AG09319 (cell line): ENCODE results near the gene RNF31.

ENCODE experiments used
- DNase-seq: peaks from one replicate; pipeline ENCODE4 v3.0.0-alpha.2; 2010; ENCODE audit warnings: low read depth; ENCODE audit errors: extremely low read depth
- CTCF ChIP-seq: IDR thresholded peaks from 2 replicates; pipeline ENCODE4 v1.5.1; 2011; ENCODE audit warnings: low read depth, mild to moderate bottlenecking, inconsistent platforms, low read length, moderate library complexity

RNF31 gene

DNA sequence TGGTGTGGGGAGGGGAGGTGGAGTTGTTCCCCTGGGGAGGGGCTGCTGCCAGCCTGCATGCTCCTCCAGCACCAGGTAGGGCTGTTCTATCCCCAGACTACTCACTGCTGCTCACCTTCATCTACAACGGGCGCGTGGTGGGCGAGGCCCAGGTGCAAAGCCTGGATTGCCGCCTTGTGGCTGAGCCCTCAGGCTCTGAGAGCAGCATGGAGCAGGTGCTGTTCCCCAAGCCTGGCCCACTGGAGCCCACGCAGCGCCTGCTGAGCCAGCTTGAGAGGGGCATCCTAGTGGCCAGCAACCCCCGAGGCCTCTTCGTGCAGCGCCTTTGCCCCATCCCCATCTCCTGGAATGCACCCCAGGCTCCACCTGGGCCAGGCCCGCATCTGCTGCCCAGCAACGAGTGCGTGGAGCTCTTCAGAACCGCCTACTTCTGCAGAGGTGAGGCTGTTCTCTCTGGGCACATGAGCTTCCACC is 17.3 kb downstream of the RNF31 start:
- no peak for DNase-seq
- TF ChIP-seq CTCF = no peak

DNA sequence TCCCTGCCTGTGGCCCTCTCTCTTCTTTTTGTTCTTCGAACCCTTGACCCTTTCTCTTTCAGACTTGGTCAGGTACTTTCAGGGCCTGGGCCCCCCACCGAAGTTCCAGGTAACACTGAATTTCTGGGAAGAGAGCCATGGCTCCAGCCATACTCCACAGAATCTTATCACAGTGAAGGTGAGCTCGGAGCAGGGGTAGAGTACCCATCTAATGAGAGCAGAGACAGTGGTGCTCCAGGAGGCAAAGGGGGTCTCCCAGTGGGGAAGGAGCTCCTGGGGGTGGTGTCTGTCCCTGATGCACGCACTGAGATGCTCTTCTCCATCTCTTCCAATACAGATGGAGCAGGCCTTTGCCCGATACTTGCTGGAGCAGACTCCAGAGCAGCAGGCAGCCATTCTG is 18.5 kb downstream of the RNF31 start:
- no peak for TF ChIP-seq CTCF
- DNase-seq = no peak

DNA sequence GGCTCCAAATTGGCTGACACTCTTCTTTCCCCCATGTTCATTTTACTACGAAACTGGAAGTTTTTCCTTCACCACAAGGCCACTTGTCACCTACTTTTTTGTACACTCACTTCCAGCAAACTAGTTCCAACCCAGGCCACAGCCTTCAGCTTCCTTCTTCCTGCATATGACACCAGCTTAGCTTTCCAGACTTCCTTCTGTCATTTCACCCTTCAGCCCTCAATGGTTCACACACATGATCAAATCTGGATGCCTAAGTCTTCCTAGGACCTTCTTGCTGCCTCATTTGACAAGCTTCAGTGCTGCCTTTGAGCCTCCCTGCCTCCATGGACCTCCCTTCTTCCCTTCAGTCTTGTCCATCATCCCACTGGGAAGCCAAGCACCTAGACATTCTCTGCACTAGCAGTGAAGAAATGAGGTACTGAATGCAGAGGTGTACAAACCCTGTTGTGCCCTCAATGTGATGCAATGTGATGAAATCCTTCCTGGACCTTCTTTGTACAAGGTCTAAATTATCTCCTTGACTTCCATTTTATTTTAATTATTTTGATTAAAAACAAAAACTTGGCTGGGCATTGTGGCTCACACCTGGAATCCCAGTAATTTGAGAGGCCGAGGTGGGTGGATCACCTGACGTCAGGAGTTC is 20.3 kb downstream of the RNF31 start:
- no peak for TF ChIP-seq CTCF
- no peak for DNase-seq

DNA sequence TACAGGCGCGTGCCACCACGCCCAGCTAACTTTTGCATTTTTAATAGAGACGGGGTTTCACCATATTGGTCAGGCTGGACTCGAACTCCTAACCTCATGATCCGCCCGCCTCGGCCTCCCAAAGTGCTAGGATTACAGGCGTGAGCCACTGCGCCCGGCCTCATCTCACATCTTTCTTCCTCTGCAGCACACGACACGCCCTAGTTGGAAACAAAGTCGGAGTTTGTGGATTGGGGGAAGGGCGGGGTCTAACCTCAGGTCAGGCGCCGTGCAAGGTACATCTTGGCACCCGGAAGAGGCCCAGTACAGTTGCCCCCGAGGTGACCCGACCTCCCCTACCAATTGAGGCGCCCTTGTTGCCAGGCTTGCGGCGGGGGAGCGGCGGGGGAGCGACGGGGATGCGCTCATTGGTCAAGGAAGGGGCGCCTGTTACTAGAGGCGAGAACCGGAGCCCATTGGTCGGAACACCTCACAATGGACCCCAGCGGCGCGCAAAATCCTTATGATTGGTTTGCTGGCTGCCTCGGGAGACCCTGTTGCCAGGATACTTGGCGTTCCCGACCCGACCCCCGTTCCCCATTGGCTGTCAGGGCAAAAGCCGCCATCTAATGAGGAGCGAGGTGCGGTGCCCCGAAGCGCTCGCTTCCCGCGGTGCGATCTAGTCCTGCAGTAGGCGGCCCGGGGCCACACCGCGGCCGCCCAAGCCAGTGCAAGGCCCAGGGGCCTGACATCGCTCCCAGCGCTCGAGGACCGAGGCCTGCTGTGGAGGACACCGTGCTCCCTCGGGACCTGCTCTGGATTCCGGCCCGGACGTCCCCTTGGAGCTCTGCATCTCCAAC is 24.3 kb downstream of the RNF31 start, which contains the start of gene REC8:
REC8 (plus strand) TSS at position 659 of the 839 bp plus-strand sequence. CDS start 473 bp downstream, outside the sequence.
- DNase-seq = no peak
- no peak for TF ChIP-seq CTCF

- DNase-seq = no peak
- no peak for TF ChIP-seq CTCF
Observed at GRCh38 chr14:24172261-24172860, 25.1 kb downstream of the RNF31 start.

- no peak for TF ChIP-seq CTCF
- no peak for DNase-seq
Observed at GRCh38 chr14:24172871-24173281, 25.6 kb downstream of the RNF31 start.

DNA sequence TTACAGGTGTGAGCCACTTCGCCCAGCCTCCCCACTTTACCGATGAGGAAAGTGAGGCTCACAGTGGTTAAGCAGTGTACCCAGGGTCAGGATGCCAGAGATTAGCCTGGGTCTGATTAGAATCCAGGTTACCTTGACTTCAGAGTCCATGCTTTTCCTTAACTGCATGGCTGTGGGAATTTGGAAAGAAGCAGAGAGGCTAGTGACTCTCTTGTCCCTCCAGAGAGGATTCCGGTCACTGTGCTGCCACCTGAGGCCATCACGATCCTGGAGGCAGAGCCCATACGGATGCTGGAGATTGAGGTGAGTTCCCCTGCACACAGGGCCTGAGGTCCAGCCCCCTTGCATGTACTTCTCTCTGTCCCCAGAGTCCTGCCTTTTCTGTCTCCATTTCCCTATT is 29.3 kb downstream of the RNF31 start:
- no peak for TF ChIP-seq CTCF

More for the DNA sequence above, 29.3 kb downstream of the RNF31 start:
- no peak for DNase-seq
